ENCODE measurements around the gene FNIP2. TPM values are rescaled to one million over a fixed set of nuclear protein-coding genes. Genes with fewer than 3 reads are reported as not detected.

Gene FNIP2
- total and polyA plus RNA-seq, 12 donors: 8.5 to 89.7 (median 47.0) TPM

- peaks cover 0 to 86% (median 16%) of the 10 kb centered on the region in 9 donors for H3K36me3 ChIP-seq
These were observed 82.2 kb downstream of the FNIP2 start for GRCh38 chr4:158850800-158851644.

DNA sequence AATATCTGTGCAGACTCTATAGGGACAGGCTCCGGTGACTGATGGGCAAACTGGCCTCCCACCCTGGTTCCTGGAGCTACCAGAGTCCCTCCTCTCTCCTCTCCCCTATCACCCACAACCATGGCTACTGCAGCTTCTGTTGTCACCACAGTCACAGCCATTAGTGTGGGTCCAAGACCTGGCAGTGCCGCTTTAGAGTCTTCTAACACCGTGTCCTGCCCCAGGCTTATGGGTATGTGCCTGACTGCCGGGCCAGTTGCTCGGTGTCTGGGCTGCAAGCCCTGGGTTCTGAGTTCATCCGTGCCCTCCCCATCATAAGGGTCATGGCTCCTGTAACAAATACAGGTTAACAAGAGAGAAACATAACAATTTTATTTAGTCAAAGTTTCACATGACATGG is 85.4 kb downstream of the FNIP2 start:
- no peak for DNase-seq
- H3K4me1 ChIP-seq: peaks cover 0 to 34% (median 19%) of the 10 kb centered on the region in 9 donors
- no peak overlapping the region for H3K4me3 ChIP-seq
- intact Hi-C loops (cut with DNase I): loop anchor here in 5 of 10 donors (2.0 to 10.0 kb wide), 5 partner anchors 87 to 591 kb away; partner anchors contain the start of gene FNIP2 (in 2 of the 5)
- ATAC-seq: peak in 6 of 8 donors; percentile 31 to 82 (median 67)
- peaks cover 0 to 75% (median 6%) of the 10 kb centered on the region in 9 donors for H3K36me3 ChIP-seq
- H3K27ac ChIP-seq: peak overlapping the region in 1 of 10 donors; percentile 45
- WGBS, 2 donors: 74 to 77% methylated on average over 6 of the region's 6 CpGs
- H3K27me3 ChIP-seq: no peaks in the 10 kb centered on the region
- no peaks in the 10 kb centered on the region for H3K9me3 ChIP-seq
- TF ChIP-seq, protein P1, sequence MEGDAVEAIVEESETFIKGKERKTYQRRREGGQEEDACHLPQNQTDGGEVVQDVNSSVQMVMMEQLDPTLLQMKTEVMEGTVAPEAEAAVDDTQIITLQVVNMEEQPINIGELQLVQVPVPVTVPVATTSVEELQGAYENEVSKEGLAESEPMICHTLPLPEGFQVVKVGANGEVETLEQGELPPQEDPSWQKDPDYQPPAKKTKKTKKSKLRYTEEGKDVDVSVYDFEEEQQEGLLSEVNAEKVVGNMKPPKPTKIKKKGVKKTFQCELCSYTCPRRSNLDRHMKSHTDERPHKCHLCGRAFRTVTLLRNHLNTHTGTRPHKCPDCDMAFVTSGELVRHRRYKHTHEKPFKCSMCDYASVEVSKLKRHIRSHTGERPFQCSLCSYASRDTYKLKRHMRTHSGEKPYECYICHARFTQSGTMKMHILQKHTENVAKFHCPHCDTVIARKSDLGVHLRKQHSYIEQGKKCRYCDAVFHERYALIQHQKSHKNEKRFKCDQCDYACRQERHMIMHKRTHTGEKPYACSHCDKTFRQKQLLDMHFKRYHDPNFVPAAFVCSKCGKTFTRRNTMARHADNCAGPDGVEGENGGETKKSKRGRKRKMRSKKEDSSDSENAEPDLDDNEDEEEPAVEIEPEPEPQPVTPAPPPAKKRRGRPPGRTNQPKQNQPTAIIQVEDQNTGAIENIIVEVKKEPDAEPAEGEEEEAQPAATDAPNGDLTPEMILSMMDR (IDR thresholded peaks at IDR 0.05): no peak

More at GRCh38 chr4:158850800-158851644, 82.2 kb downstream of the FNIP2 start:
- intact Hi-C loops (cut with DNase I): loop anchor here in 8 of 10 donors (2.0 to 10.0 kb wide), 7 partner anchors 80 to 594 kb away; partner anchors contain the start of gene FNIP2 (in 2 of the 8)
- Histone ChIP-seq H3K9me3 (no peaks in the 10 kb centered on the region), H3K27ac (peak overlapping the region in 1 of 10 donors; percentile 38), H3K4me3 (no peak overlapping the region), H3K27me3 (no peaks in the 10 kb centered on the region), H3K4me1 (peaks cover 0 to 42% (median 8%) of the 10 kb centered on the region in 9 donors)
- DNase-seq: no peak
- 64 to 65% methylated on average over 7 of the region's 7 CpGs for WGBS, 2 donors
- ATAC-seq: no peak
- TF ChIP-seq, protein P1 (IDR thresholded peaks at IDR 0.05): peak; percentile 63 to 82 (median 73)

GRCh38 chr4:158856852-158857251 is 88.0 kb downstream of the FNIP2 start:
- Histone ChIP-seq H3K36me3 (peaks cover 0 to 87% (median 29%) of the 10 kb centered on the region in 9 donors), H3K4me1 (peaks cover 0 to 18% (median 4%) of the 10 kb centered on the region in 9 donors), H3K27me3 (no peaks in the 10 kb centered on the region), H3K27ac (no peak overlapping the region), H3K9me3 (no peaks in the 10 kb centered on the region), H3K4me3 (no peak overlapping the region)
- TF ChIP-seq, protein P1 (IDR thresholded peaks at IDR 0.05): peak in 8 of 9 donors; percentile 23 to 75 (median 60)
- no peak for DNase-seq
- 70 to 73% methylated on average over 2 of the region's 2 CpGs for WGBS, 2 donors
- peak in 7 of 8 donors; percentile 29 to 85 (median 76) for ATAC-seq
- intact Hi-C loops (cut with DNase I): loop anchor here (1.0 to 10.0 kb wide), 9 partner anchors 318 to 590 kb away; no protein-coding TSS in a partner anchor

DNA sequence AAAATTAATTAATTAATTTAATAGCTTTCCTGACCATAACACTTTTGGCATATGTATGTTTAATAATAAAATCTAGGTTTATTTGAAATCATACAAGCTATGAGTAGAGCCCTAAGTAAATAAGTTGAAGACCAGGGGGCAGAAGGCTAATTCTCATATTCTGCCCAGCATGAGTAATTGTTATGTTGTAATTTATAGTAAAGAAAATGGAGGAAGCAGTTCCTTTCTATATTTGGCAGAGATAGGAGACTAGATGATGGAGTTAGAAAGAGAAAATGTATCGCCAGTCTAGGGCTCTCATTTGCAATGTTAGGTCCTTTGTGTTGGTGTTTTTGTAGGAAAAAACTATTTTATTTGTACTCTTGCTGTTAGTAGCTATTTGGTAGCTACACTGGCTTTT is 89.1 kb downstream of the FNIP2 start:
- Histone ChIP-seq H3K4me3 (no peak overlapping the region), H3K9me3 (no peaks in the 10 kb centered on the region), H3K27ac (no peak overlapping the region), H3K27me3 (no peaks in the 10 kb centered on the region), H3K4me1 (peaks cover 0 to 18% (median 4%) of the 10 kb centered on the region in 9 donors), H3K36me3 (peaks cover 0 to 88% (median 36%) of the 10 kb centered on the region in 9 donors)
- no peak for ATAC-seq
- no peak for DNase-seq
- intact Hi-C loops (cut with DNase I): loop anchor here (1.0 to 10.0 kb wide), 9 partner anchors 317 to 589 kb away; no protein-coding TSS in a partner anchor
- WGBS, 2 donors: 78 to 88% methylated on average over 1 of the region's 1 CpG
- TF ChIP-seq, protein P1 (IDR thresholded peaks at IDR 0.05): no peak

All from heart right ventricle (tissue), 16 donors.